ELR (cell line): Measurements from ENCODE around the gene TRMT10C.
"Not testable (repeated sequence)": the region's sequence is repeated elsewhere in the genome, so short reads cannot be mapped to it uniquely, and the experiment has no call there.

Experiments used
- DNase-seq: peaks from one replicate; pipeline ENCODE4 v3.0.0-alpha.2; 2015; ENCODE audit warnings: low read depth

TRMT10C gene

GRCh38 chr3:101561630-101562328, at the start of gene TRMT10C:
Gene TRMT10C (plus strand): TSS chr3:101561868. CDS start chr3:101564782, 2,914 bp downstream.
- DNase-seq = peak; percentile 95

GRCh38 chr3:101512396-101512645, 49.3 kb upstream of the TRMT10C start:
- no peak for DNase-seq

GRCh38 chr3:101512646-101513418, 48.8 kb upstream of the TRMT10C start, which contains the start of gene SENP7:
Gene SENP7 (minus strand): TSS chr3:101513212. CDS start chr3:101513130, 82 bp downstream.
- DNase-seq = peak; percentile 89

GRCh38 chr3:101513419-101513986, 48.2 kb upstream of the TRMT10C start:
- no peak for DNase-seq

- DNase-seq = peak; percentile 58
These were observed 43.2 kb upstream of the TRMT10C start for GRCh38 chr3:101518421-101518871.

GRCh38 chr3:101519685-101520365, 41.8 kb upstream of the TRMT10C start:
- peak; percentile 6 for DNase-seq

GRCh38 chr3:101521211-101521701, 40.4 kb upstream of the TRMT10C start:
- no peak for DNase-seq

GRCh38 chr3:101527441-101527840, 34.2 kb upstream of the TRMT10C start:
- no peak for DNase-seq

GRCh38 chr3:101527906-101528305, 33.8 kb upstream of the TRMT10C start:
- no peak for DNase-seq

GRCh38 chr3:101529816-101530685, 31.6 kb upstream of the TRMT10C start:
- DNase-seq = no peak

GRCh38 chr3:101530686-101531047, 31.0 kb upstream of the TRMT10C start:
- DNase-seq = no peak

GRCh38 chr3:101531473-101532086, 30.1 kb upstream of the TRMT10C start:
- DNase-seq = peak; percentile 24

- no peak for DNase-seq
These were observed 28.7 kb upstream of the TRMT10C start for GRCh38 chr3:101532783-101533602.

GRCh38 chr3:101533603-101533968, 28.1 kb upstream of the TRMT10C start:
- no peak for DNase-seq

- DNase-seq = no peak
These were observed 26.4 kb upstream of the TRMT10C start for GRCh38 chr3:101535221-101535620.

GRCh38 chr3:101536266-101536665, 25.4 kb upstream of the TRMT10C start:
- DNase-seq = no peak

GRCh38 chr3:101536955-101537354, 24.7 kb upstream of the TRMT10C start:
- not testable (repeated sequence) for DNase-seq

- no peak for DNase-seq
These were observed 18.7 kb upstream of the TRMT10C start for GRCh38 chr3:101542957-101543356.

- no peak for DNase-seq
These were observed 17.4 kb upstream of the TRMT10C start for GRCh38 chr3:101544161-101544850.
